GM12892 (cell line): ENCODE data around the gene TREX2.

ENCODE experiments used
- POLR2A ChIP-seq: IDR thresholded peaks from 2 replicates; pipeline ENCODE4 v1.6.1; 2011; ENCODE audit warnings: low read depth, low read length, control low read depth
- POLR2AphosphoS5 ChIP-seq: IDR thresholded peaks from 2 replicates; pipeline ENCODE4 v1.6.1; 2011; ENCODE audit warnings: low read depth, low read length, control low read depth
- TAF1 ChIP-seq: IDR thresholded peaks from 2 replicates; pipeline ENCODE4 v1.6.1; 2011; ENCODE audit warnings: low read depth, mild to moderate bottlenecking, control low read depth, low read length, borderline replicate concordance

DNA sequence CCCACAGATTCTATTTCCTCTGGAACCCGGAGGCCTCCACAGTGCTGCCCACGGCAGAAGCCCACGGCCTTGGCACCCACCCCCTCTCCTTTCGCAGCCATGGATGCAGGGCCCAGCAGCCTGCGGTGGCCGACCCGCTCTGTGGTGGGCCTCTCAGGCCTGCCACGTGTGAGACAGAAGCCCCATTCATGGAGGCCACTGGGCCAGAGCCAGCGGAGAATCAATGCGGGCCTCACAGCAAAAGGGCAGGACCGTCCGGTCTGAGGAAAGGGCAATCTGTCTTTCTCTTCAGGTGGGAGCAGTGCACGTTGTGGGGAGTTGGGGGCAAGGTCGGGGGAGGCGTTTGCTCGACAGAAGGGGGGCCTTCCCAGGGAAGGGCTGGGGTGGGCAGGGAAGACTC lies 32.9 kb upstream of the TREX2 start:
- TF ChIP-seq POLR2AphosphoS5 (no peak), POLR2A (no peak), TAF1 (no peak)
